H7 (cell line): Measurements from ENCODE around the gene TSPOAP1. TPM values are rescaled to one million over a fixed set of nuclear protein-coding genes. Genes with fewer than 3 reads are reported as not detected.

Experiments used
- DNase-seq: peaks from one replicate; pipeline ENCODE4 v3.0.0; 2012
- H3K27me3 ChIP-seq: 2 replicates; pipeline ENCODE4 v1.6.0; 2011; ENCODE audit warnings: mild to moderate bottlenecking, low read length; ENCODE audit not compliant: control insufficient read depth, insufficient read depth
- H3K36me3 ChIP-seq: replicated peaks from 2 replicates; pipeline ENCODE4 v1.5.1; 2011; ENCODE audit warnings: low read length; ENCODE audit not compliant: control insufficient read depth, insufficient read depth
- H3K4me3 ChIP-seq: 2 replicates; pipeline ENCODE4 v1.5.1; 2011; ENCODE audit warnings: low read depth, mild to moderate bottlenecking, control low read depth, low read length, moderate library complexity; ENCODE audit not compliant: insufficient read depth
- total RNA-seq: library from RNA; depleted of rRNA; stranded (reverse); fragments of >200 nt; shearing (Covaris generic); gene quantifications from 2 replicates; pipeline ENCODE4 v1.2.3, GENCODE V29; 2014

Gene TSPOAP1
- total RNA-seq, 1 experiment from 2014 or later, result 4.2 TPM

- Histone ChIP-seq H3K4me3 (no peak overlapping the region), H3K36me3 (no peaks in the 10 kb centered on the region; the same call in 1 of the 2 replicates), H3K27me3 (no peaks in the 10 kb centered on the region; the same call in 1 of the 2 replicates)
- DNase-seq, result peak; percentile 33
These were observed 23.7 kb downstream of the TSPOAP1 start for GRCh38 chr17:58304750-58305486.

GRCh38 chr17:58303971-58304749, 24.4 kb downstream of the TSPOAP1 start:
- Histone ChIP-seq H3K4me3 (no peak overlapping the region), H3K27me3 (no peaks in the 10 kb centered on the region; the same call in 1 of the 2 replicates), H3K36me3 (no peaks in the 10 kb centered on the region; the same call in 1 of the 2 replicates)
- peak; percentile 96 for DNase-seq

GRCh38 chr17:58302919-58303585, 25.5 kb downstream of the TSPOAP1 start:
- no peaks in the 10 kb centered on the region; the same call in 1 of the 2 replicates for H3K27me3 ChIP-seq
- no peaks in the 10 kb centered on the region; the same call in 1 of the 2 replicates for H3K36me3 ChIP-seq
- peak; percentile 70 for DNase-seq
- no peak overlapping the region for H3K4me3 ChIP-seq

- no peaks in the 10 kb centered on the region; the same call in 1 of the 2 replicates for H3K27me3 ChIP-seq
- H3K4me3 ChIP-seq, result no peak overlapping the region
- DNase-seq, result peak; percentile 38
- no peaks in the 10 kb centered on the region; the same call in 1 of the 2 replicates for H3K36me3 ChIP-seq
These were observed 26.2 kb downstream of the TSPOAP1 start for GRCh38 chr17:58302171-58302918.

GRCh38 chr17:58301504-58302150, 27.0 kb downstream of the TSPOAP1 start:
- DNase-seq, result peak; percentile 48
- Histone ChIP-seq H3K4me3 (no peak overlapping the region), H3K36me3 (no peaks in the 10 kb centered on the region), H3K27me3 (no peaks in the 10 kb centered on the region; the same call in 1 of the 2 replicates)

GRCh38 chr17:58300336-58300735, 28.3 kb downstream of the TSPOAP1 start:
- H3K36me3 ChIP-seq, result no peaks in the 10 kb centered on the region
- no peak overlapping the region for H3K4me3 ChIP-seq
- DNase-seq, result peak; percentile 22
- H3K27me3 ChIP-seq, result no peaks in the 10 kb centered on the region; the same call in 1 of the 2 replicates

GRCh38 chr17:58294034-58294433, 34.6 kb downstream of the TSPOAP1 start:
- H3K4me3 ChIP-seq, result no peak overlapping the region
- DNase-seq, result no peak
- no peaks in the 10 kb centered on the region for H3K36me3 ChIP-seq
- no peaks in the 10 kb centered on the region for H3K27me3 ChIP-seq

- Histone ChIP-seq H3K4me3 (no peak overlapping the region), H3K36me3 (no peaks in the 10 kb centered on the region), H3K27me3 (no peaks in the 10 kb centered on the region)
- no peak for DNase-seq
These were observed 37.3 kb downstream of the TSPOAP1 start for GRCh38 chr17:58291246-58291645.

- no peaks in the 10 kb centered on the region for H3K27me3 ChIP-seq
- no peak overlapping the region for H3K4me3 ChIP-seq
- DNase-seq, result no peak
These were observed 38.7 kb downstream of the TSPOAP1 start for GRCh38 chr17:58289869-58290268.

GRCh38 chr17:58285422-58285810, 43.2 kb downstream of the TSPOAP1 start:
- no peak overlapping the region for H3K4me3 ChIP-seq
- no peak for DNase-seq
- no peaks in the 10 kb centered on the region; the same call in 1 of the 2 replicates for H3K27me3 ChIP-seq
- no peaks in the 10 kb centered on the region for H3K36me3 ChIP-seq

More at GRCh38 chr17:58289869-58290268, 38.7 kb downstream of the TSPOAP1 start:
- H3K36me3 ChIP-seq, result no peaks in the 10 kb centered on the region

- peak; percentile 80 for DNase-seq
- Histone ChIP-seq H3K36me3 (no peaks in the 10 kb centered on the region), H3K27me3 (peaks cover 3% of the 10 kb centered on the region; the same call in 1 of the 2 replicates), H3K4me3 (no peak overlapping the region)
These were observed 43.8 kb downstream of the TSPOAP1 start for GRCh38 chr17:58284613-58285421.

GRCh38 chr17:58283674-58284612, 44.7 kb downstream of the TSPOAP1 start:
- Histone ChIP-seq H3K27me3 (peaks cover 11% of the 10 kb centered on the region), H3K4me3 (no peak overlapping the region), H3K36me3 (no peaks in the 10 kb centered on the region)
- DNase-seq, result no peak
